ENCODE results near the gene LAMTOR5. TPM values are rescaled to one million over a fixed set of nuclear protein-coding genes. Genes with fewer than 3 reads are reported as not detected.

LAMTOR5 gene
- total RNA-seq, 2 experiments from 2014 or later: 109 to 123 TPM

- POLR2A ChIA-PET: interaction anchor here (0.7 kb wide), 3 partner anchors 52 to 1883 kb away, joined by 4 to 6 read pairs (median 5); no protein-coding TSS in a partner anchor
These were observed 37.1 kb upstream of the LAMTOR5 start for GRCh38 chr1:110444561-110444960.

GRCh38 chr1:110443451-110443850 is 36.0 kb upstream of the LAMTOR5 start:
- H3K79me2 ChIP-seq (ENCODE audit: insufficient read depth, low read depth, low read length): no peaks in the 10 kb centered on the region
- H3K36me3 ChIP-seq (ENCODE audit: insufficient read depth, low read length): no peaks in the 10 kb centered on the region
- no TSS peak for BruUV-seq (replicated peaks)
- CTCF ChIA-PET (ENCODE audit: unreplicated experiment): no interaction called here
- H3K27ac ChIP-seq (ENCODE audit: low read depth, low read length, poor library complexity, severe bottlenecking): no peak overlapping the region
- intact Hi-C loops (cut with micrococcal nuclease; ENCODE audit: unreplicated experiment): no loop called here
- DNase-seq (ENCODE audit: low spot score): no peak
- no peaks in the 10 kb centered on the region for H4K20me1 ChIP-seq (ENCODE audit: insufficient read depth, low read length)
- no peak overlapping the region for H3K4me2 ChIP-seq (ENCODE audit: low read length)
- no peak overlapping the region for H2AFZ ChIP-seq (ENCODE audit: low read length)
- H3K4me3 ChIP-seq (ENCODE audit: low read depth, low read length, poor library complexity, severe bottlenecking): no peak overlapping the region
- TF ChIP-seq CTCF (conservative IDR thresholded peaks at IDR 0.05; ENCODE audit: low read length): no peak
- TF ChIP-seq EZH2phosphoT487 (IDR thresholded peaks at IDR 0.05; ENCODE audit: borderline replicate concordance, low read depth, low read length): no peak
- POLR2A ChIA-PET: no interaction called here
- no peaks in the 10 kb centered on the region for H3K9me2 ChIP-seq (ENCODE audit: insufficient read depth, low read length)
- H3K4me1 ChIP-seq (ENCODE audit: insufficient read depth, low read length, poor library complexity, severe bottlenecking): no peaks in the 10 kb centered on the region
- H3K9me3 ChIP-seq (ENCODE audit: low read length): no peaks in the 10 kb centered on the region

More at GRCh38 chr1:110444561-110444960, 37.1 kb upstream of the LAMTOR5 start:
- Histone ChIP-seq H3K9me2 (ENCODE audit: insufficient read depth, low read length) (no peaks in the 10 kb centered on the region), H3K27ac (ENCODE audit: low read depth, low read length, poor library complexity, severe bottlenecking) (no peak overlapping the region), H4K20me1 (ENCODE audit: insufficient read depth, low read length) (no peaks in the 10 kb centered on the region), H3K79me2 (ENCODE audit: insufficient read depth, low read depth, low read length) (no peaks in the 10 kb centered on the region), H3K36me3 (ENCODE audit: insufficient read depth, low read length) (no peaks in the 10 kb centered on the region), H3K9me3 (ENCODE audit: low read length) (no peaks in the 10 kb centered on the region), H3K4me3 (ENCODE audit: low read depth, low read length, poor library complexity, severe bottlenecking) (no peak overlapping the region), H3K4me1 (ENCODE audit: insufficient read depth, low read length, poor library complexity, severe bottlenecking) (no peaks in the 10 kb centered on the region), H3K4me2 (ENCODE audit: low read length) (no peak overlapping the region), H2AFZ (ENCODE audit: low read length) (no peak overlapping the region)
- BruUV-seq (replicated peaks): no TSS peak
- no peak for TF ChIP-seq EZH2phosphoT487 (IDR thresholded peaks at IDR 0.05; ENCODE audit: borderline replicate concordance, low read depth, low read length)
- TF ChIP-seq CTCF (conservative IDR thresholded peaks at IDR 0.05; ENCODE audit: low read length): no peak
- intact Hi-C loops (cut with micrococcal nuclease; ENCODE audit: unreplicated experiment): no loop called here
- CTCF ChIA-PET (ENCODE audit: unreplicated experiment): no interaction called here
- DNase-seq (ENCODE audit: low spot score): no peak

GRCh38 chr1:110441888-110442287 is 34.4 kb upstream of the LAMTOR5 start:
- no peak overlapping the region for H2AFZ ChIP-seq (ENCODE audit: low read length)
- no peaks in the 10 kb centered on the region for H3K4me1 ChIP-seq (ENCODE audit: insufficient read depth, low read length, poor library complexity, severe bottlenecking)
- no peaks in the 10 kb centered on the region for H3K79me2 ChIP-seq (ENCODE audit: insufficient read depth, low read depth, low read length)
- ChIA-PET CTCF (ENCODE audit: unreplicated experiment) (no interaction called here), POLR2A (no interaction called here)
- no peaks in the 10 kb centered on the region for H3K9me2 ChIP-seq (ENCODE audit: insufficient read depth, low read length)
- no peaks in the 10 kb centered on the region for H3K36me3 ChIP-seq (ENCODE audit: insufficient read depth, low read length)
- DNase-seq (ENCODE audit: low spot score): no peak
- BruUV-seq (replicated peaks): no TSS peak
- no peak for TF ChIP-seq EZH2phosphoT487 (IDR thresholded peaks at IDR 0.05; ENCODE audit: borderline replicate concordance, low read depth, low read length)
- no peak for TF ChIP-seq CTCF (conservative IDR thresholded peaks at IDR 0.05; ENCODE audit: low read length)
- H4K20me1 ChIP-seq (ENCODE audit: insufficient read depth, low read length): no peaks in the 10 kb centered on the region
- no peak overlapping the region for H3K27ac ChIP-seq (ENCODE audit: low read depth, low read length, poor library complexity, severe bottlenecking)
- no peak overlapping the region for H3K4me3 ChIP-seq (ENCODE audit: low read depth, low read length, poor library complexity, severe bottlenecking)
- H3K9me3 ChIP-seq (ENCODE audit: low read length): no peaks in the 10 kb centered on the region
- intact Hi-C loops (cut with micrococcal nuclease; ENCODE audit: unreplicated experiment): no loop called here
- H3K4me2 ChIP-seq (ENCODE audit: low read length): no peak overlapping the region
